Measurements from ENCODE around the gene RHBG. TPM values are rescaled to one million over a fixed set of nuclear protein-coding genes. Genes with fewer than 3 reads are reported as not detected.

Gene RHBG
- polyA plus RNA-seq, 3 donors: 8.7 to 12.3 (median 10.7) TPM

DNA sequence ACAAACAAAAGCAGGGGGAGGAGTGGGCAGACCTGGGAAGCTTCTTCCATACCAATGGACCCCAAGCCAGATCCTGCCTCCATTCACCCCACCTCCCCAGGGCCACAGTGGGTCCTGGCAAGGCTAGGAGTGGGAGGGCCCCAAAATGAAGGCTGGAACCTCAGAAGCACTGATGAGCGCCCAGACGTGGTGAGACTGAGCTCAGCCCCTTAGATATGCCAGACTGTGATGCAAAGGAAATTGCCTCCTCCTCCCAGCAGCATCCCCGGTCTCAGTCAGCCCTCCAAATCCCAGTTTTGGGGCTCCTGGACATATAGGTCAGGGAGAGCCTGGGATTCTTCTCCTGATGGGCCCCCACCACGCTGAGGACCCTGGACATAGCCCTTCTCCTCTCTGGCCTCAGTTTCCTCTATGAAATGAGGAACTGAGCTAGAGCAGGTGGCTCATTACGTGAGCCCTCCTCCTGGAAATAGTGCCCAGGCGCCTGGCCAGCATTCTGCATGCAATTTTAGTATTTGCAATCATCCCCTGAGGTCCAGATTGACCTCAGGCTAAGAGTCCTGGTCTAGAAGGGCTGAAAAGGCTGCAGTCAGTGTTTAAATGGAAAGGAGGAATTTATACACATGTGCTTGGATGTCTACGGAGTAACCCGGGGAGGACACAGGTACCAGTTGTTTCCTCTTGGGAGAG lies 33.5 kb downstream of the RHBG start:
- no peak for DNase-seq (ENCODE audit: low read depth in 3 of 3, low spot score in 2 of 3)

DNA sequence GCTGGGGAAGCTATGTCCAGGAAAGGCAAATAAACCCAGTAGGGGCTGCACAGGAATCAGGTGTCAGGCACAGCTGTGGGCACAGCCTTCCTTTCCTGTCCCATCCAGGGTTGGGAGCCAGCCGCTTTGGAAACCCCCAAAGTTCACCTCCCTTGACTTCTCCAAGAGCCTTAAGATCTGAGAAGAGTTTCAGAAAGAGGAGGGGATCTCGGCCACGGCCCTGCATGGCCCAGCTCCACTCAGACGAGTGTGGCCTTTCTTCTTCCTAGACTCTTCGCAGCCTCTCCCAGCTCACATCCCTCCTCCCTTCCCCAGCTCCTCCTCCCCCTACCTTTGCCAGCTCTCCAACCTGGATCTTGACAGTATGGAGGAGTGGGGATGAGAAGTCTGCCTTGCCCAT lies 36.7 kb downstream of the RHBG start:
- DNase-seq (ENCODE audit: low read depth in 3 of 3, low spot score in 2 of 3): no peak

DNA sequence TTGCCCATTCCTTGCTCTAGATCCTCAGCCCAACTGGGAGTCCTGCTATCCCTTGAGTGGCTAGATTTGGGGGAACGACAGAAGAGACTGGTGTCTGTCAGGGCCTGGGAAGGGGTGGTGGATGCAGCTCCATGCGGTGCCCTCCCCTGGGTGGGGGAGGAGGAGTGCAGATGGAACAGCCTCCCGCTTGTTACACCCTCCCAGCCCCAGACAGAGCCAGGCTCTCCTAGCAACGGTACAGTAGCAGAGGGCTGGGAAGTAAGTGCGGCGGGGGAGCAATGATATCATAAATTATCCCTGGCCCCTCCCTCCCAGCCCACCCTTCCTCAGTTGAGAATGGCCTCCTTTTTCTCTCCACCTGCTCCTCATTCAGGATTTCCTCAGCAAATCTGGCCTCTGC lies 37.2 kb downstream of the RHBG start:
- DNase-seq (ENCODE audit: low read depth in 3 of 3, low spot score in 2 of 3): no peak

DNA sequence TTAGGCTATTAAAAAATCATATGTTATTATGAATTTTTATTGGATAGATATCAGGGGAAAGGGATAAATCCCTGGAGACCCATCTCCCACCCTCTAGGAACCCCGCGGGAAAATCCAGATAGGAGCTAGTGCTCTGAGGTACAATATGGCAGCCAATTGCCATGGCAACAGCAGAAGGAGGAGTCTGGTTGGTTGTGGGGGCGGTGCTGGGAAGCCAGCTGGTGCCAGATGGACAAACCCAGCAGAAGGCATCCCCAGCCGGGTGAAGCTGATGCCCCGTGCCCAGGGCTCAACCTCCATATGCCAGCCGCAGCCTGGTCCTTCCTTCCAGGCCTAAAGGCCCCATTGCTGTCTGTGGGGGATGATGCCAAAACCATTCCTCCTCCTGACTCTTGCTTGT lies 38.3 kb downstream of the RHBG start:
- no peak for DNase-seq (ENCODE audit: low read depth in 3 of 3, low spot score in 2 of 3)

DNA sequence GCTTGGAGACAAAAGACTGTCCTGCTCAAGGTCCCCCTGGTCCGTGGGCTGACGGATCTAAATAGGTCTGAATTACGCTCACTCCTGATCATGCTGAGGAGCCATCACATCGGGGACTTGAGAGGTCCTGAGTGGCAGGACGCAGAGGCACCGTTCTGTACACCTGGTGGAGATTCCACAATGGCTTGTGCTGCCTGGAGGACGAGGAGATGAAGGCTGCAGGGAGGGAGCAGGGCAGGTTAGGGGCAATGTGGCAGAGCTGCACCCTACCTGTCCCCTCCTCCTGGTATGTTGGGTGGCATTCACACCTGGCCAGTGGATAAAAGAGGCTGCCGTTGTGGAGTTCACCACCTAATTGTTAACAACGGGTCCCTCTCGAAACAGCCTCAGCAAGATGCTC lies 38.7 kb downstream of the RHBG start:
- DNase-seq (ENCODE audit: low read depth in 3 of 3, low spot score in 2 of 3): no peak

DNA sequence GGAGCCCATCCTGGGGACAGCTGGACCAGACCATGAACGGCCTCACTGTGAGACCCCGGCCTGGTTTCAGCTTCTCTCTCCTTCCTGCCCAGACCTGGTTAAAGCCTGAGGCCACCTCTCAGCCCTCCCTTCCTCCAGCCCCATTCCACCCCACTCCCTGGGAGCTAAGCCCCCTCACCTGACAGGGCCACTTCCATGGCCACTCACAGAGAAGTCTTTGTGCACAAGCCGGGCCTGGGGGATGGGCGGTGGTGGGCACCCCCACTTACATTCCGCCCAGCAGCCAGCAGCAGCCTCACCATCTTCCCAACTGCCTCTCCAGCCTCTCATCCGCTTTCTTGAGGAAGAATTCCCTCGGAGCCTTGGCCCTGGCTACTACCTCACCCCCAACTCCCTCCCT lies 40.4 kb downstream of the RHBG start:
- DNase-seq (ENCODE audit: low read depth in 3 of 3, low spot score in 2 of 3): no peak

DNA sequence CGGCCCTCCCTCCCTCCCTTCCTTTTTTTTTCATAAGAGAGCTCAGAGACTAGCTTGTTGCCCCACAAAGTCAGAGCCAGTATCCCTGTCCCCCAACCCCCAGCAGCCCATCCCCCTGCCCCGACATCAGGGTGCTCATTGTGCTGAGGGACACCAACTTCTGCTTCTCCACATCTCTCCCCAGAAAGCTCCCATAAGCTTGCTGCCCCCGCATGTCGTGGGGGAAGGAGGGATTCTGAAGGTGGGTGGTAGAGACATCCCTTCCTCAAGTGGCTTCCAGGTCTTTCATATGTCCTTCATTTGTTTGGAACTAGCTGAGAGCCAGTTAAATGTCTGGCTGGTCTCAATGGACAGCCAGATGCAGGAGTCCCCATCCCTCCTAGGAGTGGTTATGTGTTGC lies 41.2 kb downstream of the RHBG start:
- no peak for DNase-seq (ENCODE audit: low read depth in 3 of 3, low spot score in 2 of 3)

DNA sequence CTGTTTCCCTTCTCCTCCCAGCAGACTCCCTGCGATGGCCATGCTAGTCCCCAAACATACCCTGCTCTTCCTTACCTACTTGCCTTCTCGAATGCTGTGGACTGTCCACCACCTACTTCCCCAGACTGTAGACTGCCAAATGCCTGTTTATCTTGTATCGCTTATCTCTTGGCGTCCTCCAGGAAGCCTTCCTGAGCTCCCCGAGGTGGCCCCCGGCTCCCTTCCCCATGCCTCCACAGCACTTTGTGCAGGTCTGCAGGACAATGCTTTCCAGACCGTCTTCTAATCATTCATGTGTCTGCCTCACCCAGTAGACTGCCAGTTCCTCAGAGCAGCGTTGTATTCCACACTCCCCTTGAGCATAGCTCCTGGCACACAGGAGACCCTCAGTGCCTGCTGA lies 41.7 kb downstream of the RHBG start:
- DNase-seq (ENCODE audit: low read depth in 3 of 3, low spot score in 2 of 3): no peak

DNA sequence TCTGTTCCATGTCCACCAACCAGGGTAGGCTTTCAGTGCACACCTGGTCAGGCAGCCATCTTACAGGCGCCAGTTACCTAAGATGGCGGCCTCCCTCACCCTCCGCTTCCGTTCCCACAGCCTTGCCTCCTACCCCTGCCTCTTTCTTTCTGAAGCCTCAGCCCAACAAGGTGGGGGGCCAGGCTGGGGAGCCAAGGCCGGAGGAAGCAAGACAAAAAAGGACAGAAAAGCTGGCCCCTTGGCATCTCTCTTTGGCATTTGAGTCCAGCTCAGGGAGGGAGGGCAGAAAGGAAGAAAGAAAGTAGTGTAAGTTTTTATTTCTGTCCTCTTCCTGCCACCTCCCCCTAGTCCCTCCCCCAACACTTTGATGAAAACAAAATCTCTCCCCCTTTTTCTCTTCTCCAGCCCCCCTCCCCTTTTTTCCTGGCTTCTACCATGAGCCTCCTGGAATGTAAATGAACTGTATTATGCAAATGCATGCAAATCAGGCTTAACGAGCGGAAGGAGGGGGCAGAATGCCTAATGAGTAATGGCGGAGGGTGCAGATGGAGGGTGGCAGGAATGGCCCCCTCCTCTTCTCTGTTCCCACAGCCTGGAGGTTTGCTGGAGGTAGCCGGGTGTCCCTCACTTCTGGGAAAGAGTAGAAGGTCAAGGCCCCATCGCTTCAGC lies 43.8 kb downstream of the RHBG start:
- no peak for DNase-seq (ENCODE audit: low read depth in 3 of 3, low spot score in 2 of 3)

DNA sequence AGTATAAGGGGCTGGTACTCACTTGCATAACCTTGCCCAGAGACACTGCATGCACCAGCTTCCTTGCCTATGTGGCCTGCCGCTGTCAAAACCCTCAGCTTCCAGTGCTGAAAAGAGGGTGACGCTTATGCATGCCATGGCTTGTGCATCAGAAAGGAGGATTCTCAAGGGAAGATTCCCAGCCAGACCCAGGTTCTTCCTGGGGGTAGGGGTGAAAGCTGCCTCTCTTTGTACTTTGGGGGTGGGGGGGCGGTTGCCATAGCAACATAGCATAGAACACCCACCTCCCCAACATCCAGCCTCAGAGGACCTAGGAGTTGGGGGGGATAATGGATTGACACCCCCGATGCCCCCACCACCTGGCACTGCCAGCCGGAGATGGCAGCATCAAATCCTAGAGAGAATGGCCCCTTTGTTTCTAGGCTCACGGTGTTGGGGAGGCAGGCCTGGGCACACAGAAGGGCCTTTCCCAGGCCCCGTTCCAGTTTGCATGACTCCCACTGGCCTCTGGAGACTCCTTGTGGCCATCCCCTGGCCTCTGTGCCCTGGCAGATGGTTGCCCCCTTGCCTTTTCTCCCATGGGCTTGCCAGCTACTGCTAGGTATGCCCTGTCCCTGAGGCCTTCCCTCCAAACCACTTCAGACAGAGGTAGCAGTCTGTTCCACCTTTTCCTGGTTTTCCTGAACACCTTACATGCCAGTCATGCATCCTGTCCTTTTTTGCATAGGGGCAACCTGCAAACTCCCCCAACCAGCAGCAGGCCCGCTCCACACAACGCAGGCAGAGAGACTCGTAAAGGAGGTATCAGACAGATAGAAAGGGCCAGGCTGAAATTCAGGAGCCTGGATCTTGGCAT lies 44.6 kb downstream of the RHBG start:
- DNase-seq (ENCODE audit: low read depth in 3 of 3, low spot score in 2 of 3): no peak

DNA sequence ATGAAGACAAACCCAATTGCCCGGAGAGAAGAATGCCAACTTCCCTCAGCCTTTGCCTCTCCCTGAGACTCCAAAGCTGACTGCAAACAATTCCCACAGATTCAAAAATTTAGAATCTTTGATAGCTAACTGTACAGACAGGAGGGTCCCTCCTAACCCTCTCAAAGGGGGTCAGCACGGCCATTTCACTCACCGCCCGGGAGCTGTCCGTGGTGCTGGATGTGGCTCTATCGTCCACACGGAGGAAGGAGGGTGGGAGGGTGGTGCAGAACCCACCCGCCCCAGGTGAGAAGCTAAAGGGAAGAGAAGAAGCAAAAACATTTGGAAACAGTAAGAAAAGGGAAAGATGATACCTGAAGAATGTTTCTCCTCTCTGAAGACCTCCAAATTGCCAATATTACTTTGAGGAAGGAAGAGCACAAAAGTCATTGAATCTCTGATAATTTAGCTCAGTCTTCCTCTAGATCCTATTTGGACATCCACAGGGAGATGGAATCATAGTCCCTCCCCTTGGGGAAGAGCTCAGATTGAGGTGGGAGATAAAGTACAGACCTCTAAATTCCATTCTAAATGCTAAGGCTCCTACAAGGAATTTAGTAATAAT lies 45.6 kb downstream of the RHBG start:
- DNase-seq (ENCODE audit: low read depth in 3 of 3, low spot score in 2 of 3): no peak

DNA sequence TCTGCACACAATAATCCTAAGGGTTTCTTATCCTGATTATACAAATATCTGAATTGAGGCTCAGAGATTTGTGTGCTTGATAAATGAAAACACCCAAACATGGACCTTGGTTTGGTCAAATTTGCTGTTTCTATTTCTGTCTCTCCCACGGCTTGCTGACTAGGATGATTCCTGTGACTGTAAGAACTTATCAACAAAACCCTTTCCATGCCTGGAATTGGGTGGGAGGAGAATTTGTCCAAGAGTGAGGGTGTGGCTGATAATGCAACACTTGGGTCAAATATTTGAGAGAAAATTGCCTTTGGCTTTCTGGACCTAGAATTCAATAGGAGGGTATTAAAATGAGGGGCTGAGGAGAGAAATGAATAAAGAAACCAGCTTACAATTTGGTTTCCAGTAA lies 48.0 kb downstream of the RHBG start:
- no peak for DNase-seq (ENCODE audit: low read depth in 3 of 3, low spot score in 2 of 3)

DNA sequence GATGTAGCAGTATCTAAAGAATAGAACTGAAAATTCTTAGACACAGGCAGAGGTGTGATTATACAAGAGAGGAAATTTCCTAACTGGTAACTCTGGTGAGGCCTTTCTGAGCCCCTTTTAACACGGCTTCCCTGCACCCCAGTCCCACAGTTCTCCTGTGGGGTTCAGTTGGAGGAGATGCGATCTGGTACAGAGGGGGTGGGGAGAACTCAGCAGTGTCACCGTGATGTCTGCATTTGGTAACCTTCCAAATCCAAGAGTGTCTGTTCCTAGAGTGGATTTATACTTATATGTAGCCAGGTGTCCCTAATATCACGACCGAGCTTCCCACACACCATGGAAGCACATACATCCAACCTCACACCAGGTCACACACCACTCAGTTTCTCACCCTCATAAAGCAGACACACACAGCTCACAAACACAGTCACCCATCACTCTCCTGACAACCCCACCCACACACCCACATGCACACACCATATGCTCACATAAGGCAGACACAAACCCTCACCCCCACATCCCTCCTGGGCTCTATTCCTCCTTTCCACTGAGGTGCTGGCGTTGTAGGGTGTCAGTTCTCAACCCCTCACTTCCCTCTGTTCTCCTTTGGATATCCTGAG lies 48.5 kb downstream of the RHBG start:
- DNase-seq (ENCODE audit: low read depth in 3 of 3, low spot score in 2 of 3): no peak

DNA sequence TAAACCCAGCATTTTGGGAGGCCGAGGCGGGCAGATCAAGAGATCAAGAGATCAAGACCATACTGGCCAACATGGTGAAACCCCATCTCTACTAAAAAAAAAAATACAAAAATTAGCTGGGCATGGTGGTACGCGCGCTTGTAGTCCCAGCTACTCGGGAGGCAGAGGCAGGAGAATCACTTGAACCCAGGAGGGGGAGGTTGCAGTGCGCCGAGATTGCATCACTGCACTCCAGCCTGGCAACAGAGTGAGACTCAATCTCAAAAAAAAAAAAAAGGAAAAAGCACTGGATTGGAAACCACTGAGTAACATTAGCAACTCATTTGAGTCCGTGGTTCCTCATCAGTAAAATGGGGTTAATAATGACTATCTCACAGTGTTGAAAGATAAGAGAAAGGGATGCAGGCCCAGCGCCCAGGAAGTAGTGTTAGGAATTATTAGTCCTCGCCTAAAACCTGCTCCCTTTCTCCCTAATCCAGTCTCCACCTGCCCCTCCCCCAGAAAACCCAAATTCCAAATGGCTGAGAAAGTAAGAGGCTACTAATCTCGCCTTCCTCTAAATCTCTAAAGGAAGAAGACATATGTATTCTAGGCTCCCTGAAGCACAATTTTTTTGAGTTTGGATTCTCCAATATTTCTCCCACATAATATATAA lies 49.5 kb downstream of the RHBG start:
- no peak for DNase-seq (ENCODE audit: low read depth in 3 of 3, low spot score in 2 of 3)

DNA sequence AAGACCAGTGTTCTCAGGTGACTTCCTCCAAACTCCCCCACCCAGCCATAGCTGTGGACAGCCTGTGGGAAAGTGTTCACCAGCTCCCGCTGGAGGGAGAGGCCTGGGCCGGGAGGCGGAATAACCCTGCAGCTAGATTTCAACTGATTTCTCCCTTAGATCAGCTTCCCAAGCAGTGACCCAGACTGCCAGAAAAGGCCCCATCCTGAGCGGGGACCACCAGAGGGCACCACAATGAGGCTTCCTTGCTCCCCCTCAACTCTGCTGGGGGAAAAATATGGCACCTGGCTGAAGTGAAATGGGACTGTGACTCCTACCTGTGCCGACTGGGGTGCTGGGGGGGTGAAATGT lies 50.8 kb downstream of the RHBG start:
- no peak for DNase-seq (ENCODE audit: low read depth in 3 of 3, low spot score in 2 of 3)

DNA sequence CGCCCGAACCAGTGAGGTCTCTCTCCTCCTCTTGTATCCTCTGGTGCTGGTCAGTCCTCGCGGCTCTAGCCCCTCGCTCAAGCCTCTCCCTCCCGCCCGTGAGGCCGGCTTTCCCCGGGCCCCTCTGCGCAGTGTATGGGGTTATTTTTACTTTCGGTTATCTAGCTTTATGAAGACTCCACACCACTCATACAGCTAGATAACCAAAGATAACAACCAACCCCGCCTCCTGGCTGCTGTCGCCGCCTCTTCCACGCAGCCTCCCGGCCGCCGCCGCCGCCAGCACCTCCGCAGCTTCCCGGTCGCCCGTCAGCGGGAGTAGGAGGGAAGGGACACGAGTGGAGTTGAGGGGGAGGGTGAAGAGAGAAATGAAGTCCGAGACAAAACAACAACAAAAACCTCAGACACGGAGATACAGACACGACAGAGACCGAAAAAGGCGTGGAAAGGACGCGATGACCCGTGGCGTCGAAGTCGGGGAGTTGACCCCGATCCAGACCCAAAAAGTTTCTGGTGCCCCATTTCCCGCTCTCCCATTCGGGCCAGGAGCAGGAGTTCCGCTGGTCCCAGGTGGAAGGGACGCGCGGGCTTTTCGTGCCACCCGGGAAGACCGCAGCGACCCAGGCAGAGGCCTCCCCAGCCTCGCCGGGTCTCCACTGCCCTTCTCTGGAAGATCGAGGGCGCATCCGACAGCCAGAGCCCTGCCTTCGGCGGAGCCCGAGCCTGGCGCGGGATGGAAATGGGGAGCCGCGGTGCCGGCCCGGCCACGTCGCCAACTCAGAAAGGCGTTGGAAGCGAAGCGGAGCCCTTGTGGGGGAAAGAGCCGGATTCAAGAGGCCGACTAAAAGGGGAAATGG lies 51.4 kb downstream of the RHBG start:
- no peak for DNase-seq (ENCODE audit: low read depth in 3 of 3, low spot score in 2 of 3)

DNA sequence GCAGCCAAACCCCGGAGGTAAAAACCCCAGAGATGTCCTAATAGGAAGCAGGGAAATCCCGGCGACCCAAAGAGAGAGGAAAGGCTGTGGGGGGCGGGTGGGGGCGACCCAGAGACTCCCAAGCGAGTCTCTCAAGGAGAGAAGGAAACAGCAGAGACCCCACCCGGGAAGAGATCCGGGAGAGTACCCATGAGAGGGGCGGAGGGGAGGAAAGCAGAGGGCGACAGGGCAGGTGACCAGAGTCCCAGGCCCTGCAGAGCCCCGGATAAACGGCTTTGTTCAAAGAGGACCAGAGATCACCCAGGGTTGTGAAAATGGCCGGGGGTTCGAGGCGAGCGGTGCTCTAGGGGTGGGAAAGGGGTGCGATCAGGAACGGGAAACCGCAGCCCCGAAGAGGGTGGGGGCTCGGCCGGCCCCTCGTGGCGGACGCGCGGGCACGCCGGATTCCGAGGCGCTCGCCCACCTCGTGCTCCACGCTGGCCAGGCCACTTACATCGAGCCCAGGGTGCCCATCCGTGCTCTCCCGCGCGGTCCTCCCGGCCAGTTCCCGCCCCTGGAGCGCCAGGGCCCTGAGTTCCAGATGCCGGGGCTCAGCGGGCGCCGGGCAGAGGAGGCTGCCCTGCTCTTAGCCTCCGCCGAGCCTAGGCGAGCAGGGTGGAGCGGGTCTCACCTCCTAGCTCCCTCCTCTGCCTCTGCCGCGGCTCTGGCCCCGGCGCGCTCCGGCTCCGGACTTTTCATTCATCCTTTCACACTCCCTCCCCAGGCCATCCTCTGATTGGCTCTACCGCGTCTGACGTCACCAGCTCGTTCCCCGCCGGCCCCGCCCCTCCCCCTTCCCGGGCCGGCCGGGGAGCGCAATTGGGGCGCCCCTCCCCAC lies 52.3 kb downstream of the RHBG start:
- no peak for DNase-seq (ENCODE audit: low read depth in 3 of 3, low spot score in 2 of 3)

DNA sequence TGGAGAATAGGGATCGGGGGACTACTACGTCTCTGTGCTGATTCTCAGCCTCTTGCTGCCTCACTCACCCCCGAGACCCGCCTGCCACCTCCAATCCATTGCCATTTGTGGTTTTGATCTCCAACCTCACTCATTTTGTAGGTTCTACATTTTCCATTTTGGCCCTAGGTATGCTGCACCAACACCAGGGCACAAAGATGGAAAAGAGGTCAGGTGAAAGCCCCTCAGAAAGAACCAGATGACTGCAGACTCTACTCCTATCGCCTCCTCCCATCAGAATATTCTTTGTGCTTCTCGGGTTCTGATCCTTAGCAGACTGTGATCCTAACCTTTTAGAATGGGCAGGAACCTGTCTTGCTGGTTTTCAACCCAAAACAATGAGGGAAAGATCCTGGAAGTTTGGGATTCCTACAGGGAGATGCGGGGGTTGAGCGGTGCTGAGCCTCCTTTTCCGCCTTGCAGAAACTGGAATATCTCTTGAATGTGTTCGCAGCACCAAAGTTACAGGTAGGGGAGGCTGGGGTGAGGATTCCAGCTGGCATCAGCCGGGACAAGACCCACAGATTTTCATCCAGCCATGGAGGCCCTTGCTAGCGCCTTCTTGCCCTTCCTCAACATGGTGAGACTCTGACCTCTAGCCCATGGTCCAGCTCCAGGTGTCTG lies 53.1 kb downstream of the RHBG start:
- DNase-seq (ENCODE audit: low read depth in 3 of 3, low spot score in 2 of 3): no peak
